ENCODE results near the gene ENPP3.

- TF ChIP-seq ZNF274 (IDR thresholded peaks at IDR 0.05; ENCODE audit: low read depth, low read length) (no peak), YY1 (IDR thresholded peaks at IDR 0.05; ENCODE audit: insufficient read depth, insufficient read length) (no peak), SUZ12 (IDR thresholded peaks at IDR 0.05; ENCODE audit: extremely low read depth, insufficient read depth, insufficient read length) (no peak)
These were observed 118.9 kb downstream of the ENPP3 start for GRCh38 chr6:131756039-131756438.
